NB4 (cell line): Measurements from ENCODE around the gene DLG2.

Source experiments
- DNase-seq: peaks from one replicate; pipeline ENCODE4 v3.0.0; 2010; ENCODE audit warnings: low read depth
- H3K4me3 ChIP-seq: one replicate; pipeline ENCODE4 v1.5.1; 2011; ENCODE audit warnings: mild to moderate bottlenecking, low read depth, low read length, moderate library complexity
- CTCF ChIP-seq: IDR thresholded peaks from one replicate; pipeline ENCODE4 v1.5.1; 2012; ENCODE audit warnings: low read depth, low read length
- MAX ChIP-seq: IDR thresholded peaks from 2 replicates; pipeline ENCODE4 v1.6.1; 2011; ENCODE audit warnings: low read depth, low read length
- MYC ChIP-seq: IDR thresholded peaks from 2 replicates; pipeline ENCODE4 v1.6.1; 2011; ENCODE audit warnings: low read depth, low read length
- POLR2A ChIP-seq: IDR thresholded peaks from 2 replicates; pipeline ENCODE4 v1.6.1; 2011; ENCODE audit warnings: mild to moderate bottlenecking; ENCODE audit not compliant: insufficient read length; ENCODE audit errors: extremely low read depth

Gene DLG2

GRCh38 chr11:84455691-84456090 is 1171.5 kb downstream of the DLG2 start:
- no peak for DNase-seq
- H3K4me3 ChIP-seq = no peak overlapping the region
- TF ChIP-seq MAX = no peak
- TF ChIP-seq CTCF = no peak
- no peak for TF ChIP-seq POLR2A
- no peak for TF ChIP-seq MYC

- TF ChIP-seq MYC = no peak
- TF ChIP-seq POLR2A = no peak
- TF ChIP-seq CTCF = no peak
- no peak for DNase-seq
- H3K4me3 ChIP-seq = no peak overlapping the region
Observed at GRCh38 chr11:84452211-84452610, 1174.9 kb downstream of the DLG2 start.

GRCh38 chr11:84438565-84438964 is 1188.6 kb downstream of the DLG2 start:
- no peak for TF ChIP-seq MAX
- no peak overlapping the region for H3K4me3 ChIP-seq
- no peak for DNase-seq

GRCh38 chr11:84437071-84437980 is 1189.8 kb downstream of the DLG2 start:
- no peak overlapping the region for H3K4me3 ChIP-seq
- no peak for TF ChIP-seq POLR2A
- TF ChIP-seq MAX = no peak
- TF ChIP-seq CTCF = no peak
- TF ChIP-seq MYC = no peak
- no peak for DNase-seq

- TF ChIP-seq CTCF (no peak), POLR2A (no peak)
- no peak overlapping the region for H3K4me3 ChIP-seq
- no peak for DNase-seq
Observed at GRCh38 chr11:84430661-84431060, 1196.5 kb downstream of the DLG2 start.

- no peak for DNase-seq
- no peak overlapping the region for H3K4me3 ChIP-seq
- TF ChIP-seq CTCF (no peak), MAX (no peak)
Observed at GRCh38 chr11:84425673-84426072, 1201.5 kb downstream of the DLG2 start.
